GM23248 (cell line): ENCODE measurements around the gene DCAF7. TPM values are rescaled to one million over a fixed set of nuclear protein-coding genes. Genes with fewer than 3 reads are reported as not detected.

Experiments used
- DNase-seq: peaks from one replicate; pipeline ENCODE4 v3.0.0-alpha.2; 2015
- H2AFZ ChIP-seq: fragments of 200-600 bp; sonication (generic); 2 replicates; pipeline ENCODE4 v1.6.1; 2016; ENCODE audit warnings: antibody characterized with exemption
- H3F3A ChIP-seq: fragments of 200-600 bp; sonication (generic); 2 replicates; pipeline ENCODE4 v1.6.1; 2016; ENCODE audit warnings: mild to moderate bottlenecking, antibody characterized with exemption, mixed run types; ENCODE audit not compliant: insufficient read depth
- H3K27ac ChIP-seq: fragments of 200-600 bp; sonication (generic); 2 replicates; pipeline ENCODE4 v1.5.1; 2016; ENCODE audit warnings: mild to moderate bottlenecking
- H3K27me3 ChIP-seq: fragments of 200-600 bp; sonication (generic); replicated peaks from 2 replicates; pipeline ENCODE4 v1.6.1; 2016; ENCODE audit warnings: mild to moderate bottlenecking; ENCODE audit not compliant: insufficient read depth
- H3K36me3 ChIP-seq: fragments of 200-600 bp; sonication (generic); 2 replicates; pipeline ENCODE4 v1.6.1; 2016; ENCODE audit warnings: low read depth, mild to moderate bottlenecking
- H3K4me1 ChIP-seq: fragments of 200-600 bp; sonication (generic); 2 replicates; pipeline ENCODE4 v1.6.1; 2016; ENCODE audit warnings: mild to moderate bottlenecking; ENCODE audit not compliant: insufficient read depth
- H3K4me2 ChIP-seq: fragments of 200-600 bp; sonication (generic); one replicate; pipeline ENCODE4 v1.6.1; 2016; ENCODE audit warnings: mild to moderate bottlenecking; ENCODE audit not compliant: unreplicated experiment
- H3K4me3 ChIP-seq: fragments of 200-600 bp; sonication (generic); 2 replicates; pipeline ENCODE4 v1.5.1; 2016; ENCODE audit warnings: mild to moderate bottlenecking
- H3K79me2 ChIP-seq: fragments of 200-600 bp; sonication (generic); 2 replicates; pipeline ENCODE4 v1.6.1; 2016; ENCODE audit warnings: mild to moderate bottlenecking; ENCODE audit not compliant: insufficient read depth
- H3K9ac ChIP-seq: fragments of 200-600 bp; sonication (generic); 2 replicates; pipeline ENCODE4 v1.6.1; 2016; ENCODE audit warnings: mild to moderate bottlenecking
- H3K9me2 ChIP-seq: fragments of 200-600 bp; sonication (generic); 2 replicates; pipeline ENCODE4 v1.6.1; 2016; ENCODE audit warnings: mixed run types, mild to moderate bottlenecking, moderate library complexity; ENCODE audit not compliant: insufficient read depth
- H3K9me3 ChIP-seq: fragments of 200-600 bp; sonication (generic); one replicate; pipeline ENCODE4 v1.6.1; 2017; ENCODE audit warnings: low read depth
- H4K20me1 ChIP-seq: fragments of 200-600 bp; sonication (generic); 2 replicates; pipeline ENCODE4 v1.6.0; 2016; ENCODE audit not compliant: insufficient read depth
- EZH2 ChIP-seq: fragments of 200-600 bp; sonication (generic); IDR thresholded peaks from 2 replicates; pipeline ENCODE4 v1.6.1; 2018; ENCODE audit warnings: antibody characterized with exemption, mild to moderate bottlenecking; ENCODE audit not compliant: insufficient read depth, poor library complexity, severe bottlenecking
- EZH2phosphoT487 ChIP-seq: fragments of 200-600 bp; sonication (generic); IDR thresholded peaks from 2 replicates; pipeline ENCODE4 v1.6.1; 2018; ENCODE audit warnings: antibody characterized with exemption, moderate library complexity, mild to moderate bottlenecking, low read depth; ENCODE audit not compliant: insufficient read depth
- WGBS, 2 experiments: methylation state at CpG; one replicate each; pipeline ENCODE4 v1.1.6; 2015 to 2017; ENCODE audit warnings: low lambda C conversion rate in 2 of 2, low coverage in 1 of 2; ENCODE audit errors: missing lambda C conversion rate in 2 of 2; 5-methylcytosine and 5-hydroxymethylcytosine counted together
- in situ Hi-C: fragments of 300-500 bp; cut with MboI; formaldehyde crosslinking; loops from 2 replicates; pipeline ENCODE4 v1.15.0; 2020
- polyA plus RNA-seq: library from polyadenylated mRNA; unstranded; fragments of >200 nt; fragmentation: Nextera tagmentation; extraction: Ambion mirVana; gene quantifications from 2 replicates; pipeline ENCODE4 v1.2.1, GENCODE V29; 2016
- total RNA-seq: library from RNA; depleted of rRNA; stranded (reverse); fragments of >200 nt; shearing (Covaris generic); gene quantifications from 2 replicates; pipeline ENCODE4 v1.2.3, GENCODE V29; 2014

The DCAF7 gene
- total and polyA plus RNA-seq, 2 experiments from 2014 or later, result 21.2 to 38.2 TPM

GRCh38 chr17:63592797-63593196 lies 42.5 kb downstream of the DCAF7 start:
- WGBS, 2 experiments, result 43 to 52% methylated on average over 3 of the region's 3 CpGs
- in situ Hi-C loops, result no loop called here
- H3K36me3 ChIP-seq, result peaks cover 25% of the 10 kb centered on the region

GRCh38 chr17:63595132-63595531 lies 44.9 kb downstream of the DCAF7 start:
- Histone ChIP-seq H3K79me2 (peaks cover 6% of the 10 kb centered on the region), H3K9me3 (no peaks in the 10 kb centered on the region), H4K20me1 (no peaks in the 10 kb centered on the region), H2AFZ (no peak overlapping the region), H3K4me2 (no peak overlapping the region), H3K9ac (no peak overlapping the region), H3K27ac (no peak overlapping the region), H3F3A (no peaks in the 10 kb centered on the region), H3K36me3 (peaks cover 18% of the 10 kb centered on the region), H3K4me3 (no peak overlapping the region), H3K4me1 (peaks cover 1% of the 10 kb centered on the region), H3K27me3 (no peaks in the 10 kb centered on the region), H3K9me2 (no peaks in the 10 kb centered on the region)
- no peak for DNase-seq
- in situ Hi-C loops, result no loop called here
- TF ChIP-seq EZH2, result no peak
- TF ChIP-seq EZH2phosphoT487, result no peak
- 95 to 99% methylated on average over 3 of the region's 3 CpGs for WGBS, 2 experiments

More at GRCh38 chr17:63592797-63593196, 42.5 kb downstream of the DCAF7 start:
- Histone ChIP-seq H3K79me2 (peaks cover 8% of the 10 kb centered on the region; the same call in 1 of the 2 replicates), H4K20me1 (no peaks in the 10 kb centered on the region), H3K9me2 (no peaks in the 10 kb centered on the region), H2AFZ (no peak overlapping the region), H3K27ac (no peak overlapping the region), H3K9me3 (no peaks in the 10 kb centered on the region), H3K4me1 (no peaks in the 10 kb centered on the region), H3K4me2 (no peak overlapping the region), H3F3A (no peaks in the 10 kb centered on the region), H3K9ac (no peak overlapping the region), H3K4me3 (no peak overlapping the region), H3K27me3 (no peaks in the 10 kb centered on the region)
- TF ChIP-seq EZH2 (no peak), EZH2phosphoT487 (no peak)
- no peak for DNase-seq

GRCh38 chr17:63596856-63597586 lies 46.7 kb downstream of the DCAF7 start:
- Histone ChIP-seq H3K9me2 (no peaks in the 10 kb centered on the region), H3K9me3 (no peaks in the 10 kb centered on the region), H3K79me2 (peaks cover 19% of the 10 kb centered on the region), H2AFZ (no peak overlapping the region), H3K27me3 (no peaks in the 10 kb centered on the region), H4K20me1 (no peaks in the 10 kb centered on the region), H3F3A (no peaks in the 10 kb centered on the region), H3K4me1 (peaks cover 4% of the 10 kb centered on the region), H3K4me2 (no peak overlapping the region), H3K27ac (no peak overlapping the region), H3K36me3 (peaks cover 10% of the 10 kb centered on the region; the same call in 1 of the 2 replicates), H3K9ac (no peak overlapping the region), H3K4me3 (no peak overlapping the region)
- in situ Hi-C loops, result no loop called here
- WGBS, 2 experiments, result 75 to 79% methylated on average over 6 of the region's 6 CpGs
- no peak for DNase-seq
- no peak for TF ChIP-seq EZH2phosphoT487
- no peak for TF ChIP-seq EZH2

GRCh38 chr17:63598281-63598680 lies 48.0 kb downstream of the DCAF7 start:
- Histone ChIP-seq H2AFZ (no peak overlapping the region), H3K4me1 (peaks cover 4% of the 10 kb centered on the region), H3K27me3 (no peaks in the 10 kb centered on the region), H3K79me2 (peaks cover 23% of the 10 kb centered on the region), H3K4me2 (no peak overlapping the region), H3K9ac (no peak overlapping the region), H3K9me3 (no peaks in the 10 kb centered on the region), H3F3A (no peaks in the 10 kb centered on the region), H3K9me2 (no peaks in the 10 kb centered on the region), H3K4me3 (no peak overlapping the region), H3K27ac (no peak overlapping the region), H4K20me1 (no peaks in the 10 kb centered on the region), H3K36me3 (peaks cover 10% of the 10 kb centered on the region; the same call in 1 of the 2 replicates)
- DNase-seq, result no peak
- in situ Hi-C loops, result no loop called here
- TF ChIP-seq EZH2phosphoT487, result no peak
- no peak for TF ChIP-seq EZH2
- 95 to 97% methylated on average over 2 of the region's 2 CpGs for WGBS, 2 experiments
